Mesendoderm (in vitro differentiated cells): ENCODE data around the gene TRDN.

Experiments used
- DNase-seq: peaks from one replicate; pipeline ENCODE4 v3.0.0; 2013
- H2AK5ac ChIP-seq: 2 replicates; pipeline ENCODE4 v1.6.1; 2013; ENCODE audit warnings: low read length, inconsistent platforms
- H2BK120ac ChIP-seq: 2 replicates; pipeline ENCODE4 v1.6.1; 2013; ENCODE audit warnings: low read depth, mild to moderate bottlenecking, low read length, moderate library complexity, mixed read lengths
- H2BK15ac ChIP-seq: replicated peaks from 2 replicates; pipeline ENCODE4 v1.6.1; 2013; ENCODE audit warnings: low read depth, mild to moderate bottlenecking, moderate library complexity
- H2BK5ac ChIP-seq: 2 replicates; pipeline ENCODE4 v1.6.1; 2013; ENCODE audit warnings: low read length, inconsistent platforms
- H3K18ac ChIP-seq: 2 replicates; pipeline ENCODE4 v1.6.1; 2013; ENCODE audit warnings: mild to moderate bottlenecking, low read length, mixed read lengths
- H3K23ac ChIP-seq: one replicate; pipeline ENCODE4 v1.6.1; 2013; ENCODE audit warnings: low read length
- H3K27ac ChIP-seq: 2 replicates; pipeline ENCODE4 v1.5.1; 2013; ENCODE audit warnings: low read depth, mild to moderate bottlenecking, inconsistent platforms, low read length, moderate library complexity
- H3K27me3 ChIP-seq: 2 replicates; pipeline ENCODE4 v1.6.1; 2013; ENCODE audit warnings: low read length, control low read depth, mild to moderate bottlenecking, inconsistent platforms; ENCODE audit not compliant: insufficient read depth, poor library complexity
- H3K36me3 ChIP-seq: 2 replicates; pipeline ENCODE4 v1.6.1; 2013; ENCODE audit warnings: low read length, inconsistent platforms; ENCODE audit not compliant: control insufficient read depth, insufficient read depth
- H3K4ac ChIP-seq: one replicate; pipeline ENCODE4 v1.6.1; 2013; ENCODE audit warnings: low read depth, mild to moderate bottlenecking, low read length, moderate library complexity
- H3K4me1 ChIP-seq: 2 replicates; pipeline ENCODE4 v1.6.1; 2013; ENCODE audit warnings: low read depth, low read length, inconsistent platforms; ENCODE audit not compliant: control insufficient read depth
- H3K4me2 ChIP-seq: 2 replicates; pipeline ENCODE4 v1.6.1; 2013; ENCODE audit warnings: low read length
- H3K4me3 ChIP-seq: 2 replicates; pipeline ENCODE4 v1.5.1; 2013; ENCODE audit warnings: mild to moderate bottlenecking, low read length
- H3K56ac ChIP-seq: one replicate; pipeline ENCODE4 v1.6.1; 2013; ENCODE audit warnings: low read length
- H3K79me1 ChIP-seq: 2 replicates; pipeline ENCODE4 v1.6.1; 2013; ENCODE audit warnings: low read length, inconsistent platforms
- H3K79me2 ChIP-seq: 2 replicates; pipeline ENCODE4 v1.6.1; 2013; ENCODE audit warnings: mild to moderate bottlenecking, low read length; ENCODE audit not compliant: control insufficient read depth, insufficient read depth
- H3K9ac ChIP-seq: 2 replicates; pipeline ENCODE4 v1.6.1; 2013; ENCODE audit warnings: low read length, inconsistent platforms
- H4K5ac ChIP-seq: one replicate; pipeline ENCODE4 v1.6.1; 2013; ENCODE audit warnings: low read length
- H4K8ac ChIP-seq: one replicate; pipeline ENCODE4 v1.6.1; 2013; ENCODE audit warnings: low read depth, mild to moderate bottlenecking, control low read depth, low read length, moderate library complexity
- WGBS: extraction: QIAGEN DNeasy Blood & Tissue Kit; methylation state at CpG from one replicate; pipeline ENCODE4 v1.1.7; 2013; ENCODE audit warnings: low lambda C conversion rate, missing lambda C conversion rate; ENCODE audit not compliant: insufficient coverage; ENCODE audit errors: extremely low coverage; 5-methylcytosine and 5-hydroxymethylcytosine counted together

The TRDN gene

DNA sequence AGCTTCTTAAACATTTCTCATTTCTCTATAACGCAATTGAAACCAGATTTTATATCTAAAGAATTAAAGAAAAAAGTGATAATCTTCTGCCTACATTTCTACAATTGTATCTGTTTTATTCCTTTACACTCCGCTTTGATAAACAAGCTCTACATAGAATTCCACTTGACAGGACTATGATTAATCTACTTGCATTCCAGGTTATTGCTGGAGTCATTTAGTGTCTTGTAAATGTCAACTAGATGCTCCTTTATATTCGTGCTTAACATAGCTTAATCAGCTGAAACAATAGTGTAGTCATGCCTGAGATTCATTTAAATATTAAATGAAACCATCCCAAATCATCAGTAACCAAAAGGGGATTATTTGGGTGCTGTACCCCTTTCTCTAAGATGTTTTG lies 284.0 kb downstream of the TRDN start:
- DNase-seq: no peak
- Histone ChIP-seq H3K4me2 (no peak overlapping the region), H3K36me3 (no peaks in the 10 kb centered on the region), H3K4me3 (no peak overlapping the region), H4K5ac (no peak overlapping the region), H3K27ac (no peak overlapping the region), H3K4ac (no peak overlapping the region), H4K8ac (no peak overlapping the region), H3K79me2 (no peaks in the 10 kb centered on the region), H3K27me3 (no peaks in the 10 kb centered on the region), H2BK5ac (no peak overlapping the region), H3K23ac (no peak overlapping the region), H3K56ac (no peak overlapping the region), H3K79me1 (no peaks in the 10 kb centered on the region), H2AK5ac (no peak overlapping the region), H2BK120ac (no peak overlapping the region), H2BK15ac (no peak overlapping the region), H3K9ac (no peak overlapping the region), H3K4me1 (no peaks in the 10 kb centered on the region), H3K18ac (no peak overlapping the region)
- WGBS: 100% methylated on average over 1 of the region's 3 CpGs

DNA sequence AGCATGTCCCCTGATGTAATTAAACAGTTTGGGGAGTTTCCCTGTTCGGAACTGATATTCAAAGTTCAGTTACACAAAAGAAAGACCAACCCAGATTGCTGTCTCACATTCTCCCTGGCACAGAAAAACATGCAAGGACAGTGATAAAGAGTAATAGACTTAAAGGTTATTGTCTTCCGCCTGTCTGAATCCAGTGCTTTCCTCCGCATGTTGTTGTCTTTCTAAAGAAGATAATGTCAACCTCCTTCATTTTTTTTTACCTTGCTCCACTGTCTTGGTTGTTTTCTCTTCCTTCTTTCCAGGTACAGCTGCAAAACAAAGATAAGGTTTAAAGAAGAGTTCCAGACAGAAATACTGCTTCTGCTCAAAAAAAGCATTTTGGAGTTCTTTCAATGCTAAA lies 284.5 kb downstream of the TRDN start:
- Histone ChIP-seq H3K18ac (no peak overlapping the region), H3K4me3 (no peak overlapping the region), H3K27me3 (no peaks in the 10 kb centered on the region), H3K9ac (no peak overlapping the region), H3K4me1 (no peaks in the 10 kb centered on the region), H2AK5ac (no peak overlapping the region), H3K4me2 (no peak overlapping the region), H3K79me2 (no peaks in the 10 kb centered on the region), H4K5ac (no peak overlapping the region), H2BK120ac (no peak overlapping the region), H3K36me3 (no peaks in the 10 kb centered on the region), H3K23ac (no peak overlapping the region), H3K56ac (no peak overlapping the region), H4K8ac (no peak overlapping the region), H2BK5ac (no peak overlapping the region), H3K4ac (no peak overlapping the region), H3K79me1 (no peaks in the 10 kb centered on the region), H3K27ac (no peak overlapping the region), H2BK15ac (no peak overlapping the region)
- no CpG with 5 or more reads among the region's 3 CpGs for WGBS
- no peak for DNase-seq

DNA sequence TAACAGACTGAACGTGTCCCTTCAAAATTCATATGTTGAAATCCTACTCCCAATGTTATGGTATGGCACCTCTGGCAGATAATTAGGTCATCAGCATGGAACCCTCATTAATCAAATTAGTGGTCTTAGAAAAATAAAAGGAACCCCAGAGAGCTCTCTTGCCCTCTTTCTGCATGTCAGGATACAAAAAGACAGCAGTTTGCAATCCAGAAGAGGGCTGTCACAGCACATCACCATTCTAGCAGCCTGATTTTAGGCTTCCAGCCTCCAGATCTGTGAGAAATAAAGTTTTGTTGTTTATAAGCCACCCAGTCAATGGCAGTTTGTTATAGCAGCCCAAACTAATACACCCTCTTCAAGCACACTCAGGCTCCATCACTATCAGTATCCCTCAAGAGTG lies 292.9 kb downstream of the TRDN start:
- WGBS: no CpG with 5 or more reads among the region's 1 CpG
- no peak overlapping the region for H3K27ac ChIP-seq

DNA sequence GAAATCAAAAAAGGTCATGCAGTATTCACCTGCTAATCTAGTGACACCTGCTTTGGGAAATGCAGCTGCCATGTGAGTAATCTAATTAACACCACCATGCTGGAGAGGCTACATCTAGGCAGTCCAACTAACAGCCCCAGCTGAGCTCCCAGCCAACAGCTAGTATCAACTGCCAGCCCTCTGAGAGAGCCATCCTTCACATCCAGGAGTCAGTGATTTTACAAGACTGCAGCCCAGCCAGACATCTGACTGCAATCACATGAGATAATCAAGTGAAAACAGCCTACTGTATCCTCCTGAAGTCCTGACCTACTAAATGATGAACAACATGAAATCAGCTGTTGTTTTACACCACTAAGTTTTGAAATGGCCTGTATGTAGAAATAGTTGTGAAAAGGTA lies 298.4 kb downstream of the TRDN start:
- H3K9ac ChIP-seq: no peak overlapping the region
- H3K79me1 ChIP-seq: no peaks in the 10 kb centered on the region
- H2BK5ac ChIP-seq: no peak overlapping the region
- no peak overlapping the region for H3K18ac ChIP-seq
- no peak overlapping the region for H3K4me3 ChIP-seq
- DNase-seq: peak; percentile 19
- H3K27me3 ChIP-seq: no peaks in the 10 kb centered on the region
- H4K5ac ChIP-seq: no peak overlapping the region
- no peaks in the 10 kb centered on the region for H3K36me3 ChIP-seq
- H3K23ac ChIP-seq: no peak overlapping the region
- no peak overlapping the region for H2BK120ac ChIP-seq
- H2AK5ac ChIP-seq: no peak overlapping the region
- no peak overlapping the region for H3K27ac ChIP-seq
- H3K79me2 ChIP-seq: no peaks in the 10 kb centered on the region
- H3K4ac ChIP-seq: no peak overlapping the region
- no peak overlapping the region for H2BK15ac ChIP-seq
- H3K56ac ChIP-seq: no peak overlapping the region
- no peak overlapping the region for H4K8ac ChIP-seq
- no peaks in the 10 kb centered on the region for H3K4me1 ChIP-seq
- no peak overlapping the region for H3K4me2 ChIP-seq

More for the DNA sequence above, 292.9 kb downstream of the TRDN start:
- DNase-seq: no peak
- Histone ChIP-seq H3K79me1 (no peaks in the 10 kb centered on the region), H3K4ac (no peak overlapping the region), H2BK5ac (no peak overlapping the region), H2BK15ac (no peak overlapping the region), H3K18ac (no peak overlapping the region), H3K36me3 (no peaks in the 10 kb centered on the region), H3K4me1 (no peaks in the 10 kb centered on the region), H2AK5ac (no peak overlapping the region), H4K8ac (no peak overlapping the region), H2BK120ac (no peak overlapping the region), H3K23ac (no peak overlapping the region), H3K27me3 (no peaks in the 10 kb centered on the region), H3K9ac (no peak overlapping the region), H3K4me3 (no peak overlapping the region), H3K4me2 (no peak overlapping the region), H3K79me2 (no peaks in the 10 kb centered on the region), H3K56ac (no peak overlapping the region), H4K5ac (no peak overlapping the region)

- Histone ChIP-seq H2BK5ac (no peak overlapping the region), H2AK5ac (no peak overlapping the region), H3K18ac (no peak overlapping the region), H3K27me3 (no peaks in the 10 kb centered on the region), H3K23ac (no peak overlapping the region), H4K5ac (no peak overlapping the region), H4K8ac (no peak overlapping the region), H3K4ac (no peak overlapping the region), H3K36me3 (no peaks in the 10 kb centered on the region), H3K4me2 (no peak overlapping the region), H3K27ac (no peak overlapping the region), H2BK120ac (no peak overlapping the region), H3K9ac (no peak overlapping the region), H3K79me1 (no peaks in the 10 kb centered on the region), H3K4me1 (no peaks in the 10 kb centered on the region), H2BK15ac (no peak overlapping the region), H3K4me3 (no peak overlapping the region), H3K56ac (no peak overlapping the region), H3K79me2 (no peaks in the 10 kb centered on the region)
- no CpG with 5 or more reads among the region's 3 CpGs for WGBS
- no peak for DNase-seq
Measured at GRCh38 chr6:123333000-123333756, 303.6 kb downstream of the TRDN start.

- H4K5ac ChIP-seq: no peak overlapping the region
- H3K27ac ChIP-seq: no peak overlapping the region
- no peak overlapping the region for H3K9ac ChIP-seq
- no peak overlapping the region for H3K4me3 ChIP-seq
- H3K4ac ChIP-seq: no peak overlapping the region
- H3K79me2 ChIP-seq: no peaks in the 10 kb centered on the region
- no peak overlapping the region for H2AK5ac ChIP-seq
- H3K23ac ChIP-seq: no peak overlapping the region
- H4K8ac ChIP-seq: no peak overlapping the region
- H3K18ac ChIP-seq: no peak overlapping the region
- no peaks in the 10 kb centered on the region for H3K79me1 ChIP-seq
- DNase-seq: no peak
- H2BK15ac ChIP-seq: no peak overlapping the region
- H3K27me3 ChIP-seq: no peaks in the 10 kb centered on the region
- no peak overlapping the region for H2BK120ac ChIP-seq
- H3K56ac ChIP-seq: no peak overlapping the region
- no peaks in the 10 kb centered on the region for H3K4me1 ChIP-seq
- no peak overlapping the region for H2BK5ac ChIP-seq
- H3K36me3 ChIP-seq: no peaks in the 10 kb centered on the region
- WGBS: no CpG with 5 or more reads among the region's 2 CpGs
- H3K4me2 ChIP-seq: no peak overlapping the region
Measured at GRCh38 chr6:123332070-123332469, 304.7 kb downstream of the TRDN start.
